Lung (tissue), 12 donors: Measurements from ENCODE around the gene ANKRD13B. TPM values are rescaled to one million over a fixed set of nuclear protein-coding genes. Genes with fewer than 3 reads are reported as not detected.
A peak's percentile ranks its signal among the peaks of the same experiment; 100 is the strongest.

Experiments
- ATAC-seq: fragments of 200-7000 bp; cut with Tn5 transposase; one replicate; pipeline ENCODE4 v1.9.1; 2020; ENCODE audit warnings: moderate number of reproducible peaks; ENCODE audit not compliant: insufficient read depth, low FRiP score
- DNase-seq, 3 donors: peaks; one replicate each; pipeline ENCODE4 v3.0.0-alpha.2; 2013 to 2017
- H3K27ac ChIP-seq, 2 donors: one replicate each; pipeline ENCODE4 v1.5.1; 2013; ENCODE audit warnings: mild to moderate bottlenecking in 2 of 2, moderate library complexity in 2 of 2, control low read depth in 1 of 2, inconsistent platforms in 1 of 2, low read depth in 1 of 2, low read length in 1 of 2
- H3K27me3 ChIP-seq, 3 donors: one replicate each; pipeline ENCODE4 v1.5.1; 2013; ENCODE audit warnings: low read length in 2 of 3; ENCODE audit not compliant: control insufficient read depth in 3 of 3, insufficient read depth in 3 of 3
- H3K36me3 ChIP-seq, 4 donors: one replicate each; pipeline ENCODE4 v1.5.1; 2013; ENCODE audit warnings: low read length in 4 of 4, mild to moderate bottlenecking in 1 of 4, moderate library complexity in 1 of 4; ENCODE audit not compliant: control insufficient read depth in 4 of 4, insufficient read depth in 4 of 4
- H3K4me1 ChIP-seq, 5 donors: one replicate each; pipeline ENCODE4 v1.5.1; 2013; ENCODE audit warnings: low read length in 5 of 5, mild to moderate bottlenecking in 2 of 5, moderate library complexity in 1 of 5; ENCODE audit not compliant: control insufficient read depth in 5 of 5, insufficient read depth in 5 of 5
- H3K4me3 ChIP-seq: one replicate; pipeline ENCODE4 v1.5.1; 2013; ENCODE audit warnings: mild to moderate bottlenecking, control low read depth, moderate library complexity
- H3K9ac ChIP-seq, 2 donors: one replicate each; pipeline ENCODE4 v1.5.1; 2013; ENCODE audit warnings: low read length in 2 of 2, control low read depth in 1 of 2; ENCODE audit not compliant: insufficient read depth in 1 of 2
- H3K9me3 ChIP-seq, 4 donors: one replicate each; pipeline ENCODE4 v1.5.1; 2013; ENCODE audit warnings: low read length in 3 of 4, mild to moderate bottlenecking in 1 of 4, moderate library complexity in 1 of 4; ENCODE audit not compliant: control insufficient read depth in 4 of 4, insufficient read depth in 3 of 4
- CTCF ChIP-seq: IDR thresholded peaks from 2 replicates; pipeline ENCODE4 v1.5.1; 2012; ENCODE audit warnings: mild to moderate bottlenecking; ENCODE audit errors: control extremely low read depth, extremely low read depth
- WGBS, 2 donors: extraction: QIAGEN DNeasy Blood & Tissue Kit; methylation state at CpG; one replicate each; pipeline ENCODE4 v1.1.7; 2013; 5-methylcytosine and 5-hydroxymethylcytosine counted together
- polyA plus RNA-seq, 2 donors: library from polyadenylated mRNA; stranded (reverse); fragments of 200-250 nt; gene quantifications; one replicate each; pipeline ENCODE4 v1.2.1, GENCODE V29; 2013
- total RNA-seq, 2 donors: library from RNA; depleted of rRNA in 1 of 2; stranded (reverse); fragments of >200 nt in 1 of 2; gene quantifications; one replicate each; pipeline ENCODE4 v1.2.1, GENCODE V29; 2014 to 2021
- donor health status: control.
- donor health status: control.
- donor health status: Bipolar disorder and iron deficiency.
- donor health status: healthy.
- donor health status: DM: yes; HTN: yes; CAD: no.

The ANKRD13B gene
- total and polyA plus RNA-seq, 4 donors, result 2.7 to 6.9 (median 4.9) TPM

GRCh38 chr17:29571883-29572681, 20.9 kb upstream of the ANKRD13B start:
- no peak for DNase-seq
- Histone ChIP-seq H3K9ac (no peak overlapping the region), H3K4me3 (no peak overlapping the region), H3K27ac (no peak overlapping the region), H3K27me3 (no peaks in the 10 kb centered on the region), H3K4me1 (peaks cover 0 to 22% (median 6%) of the 10 kb centered on the region in 5 donors), H3K36me3 (peaks cover 3 to 39% (median 18%) of the 10 kb centered on the region in 4 donors), H3K9me3 (no peaks in the 10 kb centered on the region)
- no peak for TF ChIP-seq CTCF
- 64 to 67% methylated on average over 28 to 30 of the region's 30 CpGs for WGBS, 2 donors
- no peak for ATAC-seq

- peak; percentile 53 to 58 (median 58) for DNase-seq
These were observed 20.0 kb upstream of the ANKRD13B start for GRCh38 chr17:29572691-29573557.

DNA sequence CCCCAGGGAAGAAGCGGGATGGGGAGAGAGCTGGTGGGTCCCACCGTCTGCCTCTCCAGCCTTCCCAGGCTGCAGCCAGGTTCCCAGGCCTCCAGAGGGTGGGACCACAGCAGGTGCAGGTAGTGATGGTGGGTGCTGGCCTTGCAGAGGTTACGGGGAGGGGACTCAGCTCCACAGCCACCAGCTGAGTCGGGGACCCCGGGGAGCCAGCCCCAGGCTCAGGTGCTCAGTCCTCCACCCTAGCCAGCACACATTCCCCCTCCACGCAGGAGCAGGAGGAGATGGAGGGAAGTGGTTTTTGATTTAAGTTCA, 19.4 kb upstream of the ANKRD13B start:
- Histone ChIP-seq H3K4me1 (peaks cover 0 to 26% (median 6%) of the 10 kb centered on the region in 5 donors), H3K4me3 (no peak overlapping the region), H3K27ac (no peak overlapping the region), H3K9me3 (no peaks in the 10 kb centered on the region), H3K36me3 (peaks cover 3 to 51% (median 20%) of the 10 kb centered on the region in 4 donors), H3K9ac (no peak overlapping the region), H3K27me3 (no peaks in the 10 kb centered on the region)
- ATAC-seq (no peak), DNase-seq (no peak)
- WGBS, 2 donors, result 88 to 92% methylated on average over 6 of the region's 6 CpGs
- TF ChIP-seq CTCF, result no peak

More at GRCh38 chr17:29572691-29573557, 20.0 kb upstream of the ANKRD13B start:
- Histone ChIP-seq H3K4me1 (peaks cover 0 to 22% (median 6%) of the 10 kb centered on the region in 5 donors), H3K9me3 (no peaks in the 10 kb centered on the region), H3K27me3 (no peaks in the 10 kb centered on the region), H3K27ac (no peak overlapping the region), H3K4me3 (no peak overlapping the region), H3K36me3 (peaks cover 3 to 46% (median 18%) of the 10 kb centered on the region in 4 donors), H3K9ac (no peak overlapping the region)
- TF ChIP-seq CTCF, result no peak
- 35 to 39% methylated on average over 53 to 62 of the region's 62 CpGs for WGBS, 2 donors
- ATAC-seq, result no peak
